ENCODE results near the gene SKA3.

GRCh38 chr13:21150013-21150412, 26.3 kb downstream of the SKA3 start:
- TF ChIP-seq EZH2phosphoT487 (IDR thresholded peaks at IDR 0.05; ENCODE audit: borderline replicate concordance), result no peak
- TF ChIP-seq, protein P1, sequence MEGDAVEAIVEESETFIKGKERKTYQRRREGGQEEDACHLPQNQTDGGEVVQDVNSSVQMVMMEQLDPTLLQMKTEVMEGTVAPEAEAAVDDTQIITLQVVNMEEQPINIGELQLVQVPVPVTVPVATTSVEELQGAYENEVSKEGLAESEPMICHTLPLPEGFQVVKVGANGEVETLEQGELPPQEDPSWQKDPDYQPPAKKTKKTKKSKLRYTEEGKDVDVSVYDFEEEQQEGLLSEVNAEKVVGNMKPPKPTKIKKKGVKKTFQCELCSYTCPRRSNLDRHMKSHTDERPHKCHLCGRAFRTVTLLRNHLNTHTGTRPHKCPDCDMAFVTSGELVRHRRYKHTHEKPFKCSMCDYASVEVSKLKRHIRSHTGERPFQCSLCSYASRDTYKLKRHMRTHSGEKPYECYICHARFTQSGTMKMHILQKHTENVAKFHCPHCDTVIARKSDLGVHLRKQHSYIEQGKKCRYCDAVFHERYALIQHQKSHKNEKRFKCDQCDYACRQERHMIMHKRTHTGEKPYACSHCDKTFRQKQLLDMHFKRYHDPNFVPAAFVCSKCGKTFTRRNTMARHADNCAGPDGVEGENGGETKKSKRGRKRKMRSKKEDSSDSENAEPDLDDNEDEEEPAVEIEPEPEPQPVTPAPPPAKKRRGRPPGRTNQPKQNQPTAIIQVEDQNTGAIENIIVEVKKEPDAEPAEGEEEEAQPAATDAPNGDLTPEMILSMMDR (conservative IDR thresholded peaks at IDR 0.05; ENCODE audit: low read length), result no peak
